Stimulated activated CD4-positive, alpha-beta T cell treated with anti-CD3 and anti-CD28 coated beads, Interleukin-2, amount 100 ng/mL, for 48 hours (primary cell): ENCODE data around the gene C14orf93.

ENCODE experiments used
- DNase-seq, 2 donors: peaks; one replicate each; pipeline ENCODE4 v3.0.0-alpha.2; 2020

Gene C14orf93

GRCh38 chr14:23009939-23010726 lies at the start of gene C14orf93:
Gene C14orf93, minus strand, starts transcription at chr14:23010143. Its CDS starts 11,120 bp downstream, at chr14:22999023.
- DNase-seq = peak; percentile 75 to 78

GRCh38 chr14:23058654-23059504 lies 48.9 kb upstream of the C14orf93 start:
- no peak for DNase-seq

GRCh38 chr14:23057757-23058653 lies 48.1 kb upstream of the C14orf93 start:
- peak; percentile 86 to 90 for DNase-seq

- DNase-seq = peak; percentile 52 to 54
Observed at GRCh38 chr14:23056956-23057756, 47.2 kb upstream of the C14orf93 start, which contains the start of gene CDH24. Gene CDH24, minus strand, starts transcription at chr14:23057520. Its CDS starts 1,787 bp downstream, at chr14:23055733.

- peak; percentile 49 to 62 for DNase-seq
Observed at GRCh38 chr14:23056145-23056955, 46.4 kb upstream of the C14orf93 start.

GRCh38 chr14:23055621-23056144 lies 45.7 kb upstream of the C14orf93 start:
- no peak for DNase-seq

GRCh38 chr14:23055147-23055550 lies 45.2 kb upstream of the C14orf93 start:
- DNase-seq = no peak

GRCh38 chr14:23054000-23054811 lies 44.3 kb upstream of the C14orf93 start:
- DNase-seq = peak in 1 of 2 donors; percentile 34

- no peak for DNase-seq
Observed at GRCh38 chr14:23053426-23053825, 43.5 kb upstream of the C14orf93 start.

- DNase-seq = no peak
Observed at GRCh38 chr14:23052671-23053070, 42.7 kb upstream of the C14orf93 start.

- no peak for DNase-seq
Observed at GRCh38 chr14:23052182-23052623, 42.3 kb upstream of the C14orf93 start.

GRCh38 chr14:23051141-23052057 lies 41.5 kb upstream of the C14orf93 start:
- DNase-seq = no peak

GRCh38 chr14:23049011-23049410 lies 39.1 kb upstream of the C14orf93 start:
- DNase-seq = no peak

GRCh38 chr14:23047751-23048693 lies 38.1 kb upstream of the C14orf93 start:
- no peak for DNase-seq

- DNase-seq = no peak
Observed at GRCh38 chr14:23047034-23047634, 37.2 kb upstream of the C14orf93 start.

GRCh38 chr14:23045419-23046357 lies 35.7 kb upstream of the C14orf93 start:
- no peak for DNase-seq
